GM12878 (cell line): ENCODE data around the gene PHKG2. TPM values are rescaled to one million over a fixed set of nuclear protein-coding genes. Genes with fewer than 3 reads are reported as not detected.

Source experiments
- ATAC-seq: fragments of 200-7000 bp; cut with Tn5 transposase; 3 replicates; pipeline ENCODE4 v1.9.1; 2020; ENCODE audit warnings: mild to moderate bottlenecking, moderate library complexity
- BruUV-seq: library from RNA; stranded (reverse); fragments of 400-500 nt; replicated peaks from 2 replicates; lab custom pipeline; 2021; lab: Mats Ljungman, UMichigan
- CTCF ChIA-PET: fragments of 300-600 bp; sonication (Branson Sonifier 250); formaldehyde crosslinking; extraction: SDS; loops from one replicate; lab custom pipeline; 2021; ENCODE audit warnings: inconsistent platforms; lab: Yijun Ruan, JAX
- POLR2A ChIA-PET: fragments of 350-600 bp; formaldehyde crosslinking; extraction: SDS; loops from one replicate; lab custom pipeline; 2021; ENCODE audit warnings: inconsistent platforms; lab: Charles Lee
- RAD21 ChIA-PET: fragments of 300-600 bp; sonication (Branson Sonifier 250); formaldehyde crosslinking; loops from one replicate; lab custom pipeline; 2023; ENCODE audit warnings: antibody characterized with exemption; ENCODE audit not compliant: unreplicated experiment; lab: Charles Lee
- SMC1A ChIA-PET: fragments of 300-600 bp; sonication (Branson Sonifier 250); formaldehyde crosslinking; loops from one replicate; lab custom pipeline; 2023; ENCODE audit not compliant: unreplicated experiment, uncharacterized antibody; lab: Charles Lee
- DNase-seq: peaks from one replicate; pipeline ENCODE4 v3.0.0-alpha.2; 2011; ENCODE audit warnings: low read depth, low spot score
- FAIRE-seq: peaks from 3 replicates; lab custom pipeline; 2011; peaks lifted over from hg19 to GRCh38; lab: Jason Lieb, UNC
- H2AFZ ChIP-seq: 2 replicates; pipeline ENCODE4 v1.6.0; 2011; ENCODE audit warnings: low read depth, low read length, control low read depth; ENCODE audit not compliant: control insufficient read depth
- H3K27ac ChIP-seq: 2 replicates; pipeline ENCODE4 v1.5.1; 2011; ENCODE audit warnings: control low read depth; ENCODE audit not compliant: control insufficient read depth, insufficient read depth
- H3K27me3 ChIP-seq, 2 experiments: replicated peaks in 1 of 2; 2 replicates each; pipeline versions ENCODE4 v1.6.0 to v1.6.1; 2011; ENCODE audit warnings: low read length in 1 of 2; ENCODE audit not compliant: control insufficient read depth in 2 of 2, insufficient read depth in 2 of 2
- H3K36me3 ChIP-seq, 2 experiments: 2 replicates each; pipeline ENCODE4 v1.5.1; 2011; ENCODE audit warnings: low read length in 1 of 2; ENCODE audit not compliant: control insufficient read depth in 2 of 2, insufficient read depth in 2 of 2
- H3K4me1 ChIP-seq: 2 replicates; pipeline ENCODE4 v1.6.1; 2011; ENCODE audit warnings: mild to moderate bottlenecking, low read length, moderate library complexity, mixed read lengths; ENCODE audit not compliant: control insufficient read depth, insufficient read depth
- H3K4me2 ChIP-seq: 2 replicates; pipeline ENCODE4 v1.6.0; 2011; ENCODE audit warnings: control low read depth; ENCODE audit not compliant: control insufficient read depth, insufficient read depth
- H3K4me3 ChIP-seq: fragments of 200-600 bp; sonication (generic); 2 replicates; pipeline ENCODE4 v1.5.1; 2016
- H3K79me2 ChIP-seq: 2 replicates; pipeline ENCODE4 v1.6.0; 2011; ENCODE audit warnings: low read length; ENCODE audit not compliant: control insufficient read depth, insufficient read depth
- H3K9ac ChIP-seq: 2 replicates; pipeline ENCODE4 v1.8.0; 2011; ENCODE audit warnings: low read length, control low read depth, mixed read lengths; ENCODE audit not compliant: control insufficient read depth, insufficient read depth
- H3K9me3 ChIP-seq: replicated peaks from 3 replicates; pipeline ENCODE4 v1.5.1; 2011; ENCODE audit warnings: mild to moderate bottlenecking, low read length; ENCODE audit not compliant: control insufficient read depth, insufficient read depth
- H4K20me1 ChIP-seq: 2 replicates; pipeline ENCODE4 v1.6.0; 2011; ENCODE audit not compliant: control insufficient read depth, insufficient read depth
- HDAC6 ChIP-seq: fragments of 200-600 bp; sonication (generic); IDR thresholded peaks from one replicate; pipeline ENCODE4 v1.8.0; 2017; ENCODE audit warnings: antibody characterized with exemption; ENCODE audit not compliant: unreplicated experiment
- WGBS: methylation state at CpG from one replicate; pipeline ENCODE4 v1.1.6; 2016; ENCODE audit warnings: low lambda C conversion rate; ENCODE audit not compliant: insufficient replicate concordance, insufficient coverage; ENCODE audit errors: missing lambda C conversion rate; 5-methylcytosine and 5-hydroxymethylcytosine counted together
- in situ Hi-C: fragments of 300-500 bp; cut with MboI; formaldehyde crosslinking; loops from 9 replicates; pipeline ENCODE4 v1.14.3; 2018; ENCODE audit warnings: mixed read lengths
- intact Hi-C: fragments of 100-400 bp; cut with micrococcal nuclease; formaldehyde crosslinking; loops from one replicate; pipeline ENCODE4 v1.14.2; 2022; ENCODE audit not compliant: unreplicated experiment
- polyA plus RNA-seq, 11 experiments: library from polyadenylated mRNA; depleted of rRNA in 4 of 11; unstranded in 6 of 11; stranded (reverse) in 5 of 11; fragments of >200 nt; fragmentation: Nextera tagmentation in 4 of 11; fragmentation: Illumina TruSeq in 1 of 11; extraction: Ambion mirVana in 4 of 11; extraction: Trizol in 1 of 11; gene quantifications; 1 replicate in 1 of 11; 2 replicates in 10 of 11; pipeline versions ENCODE4 v1.2.1 to v1.2.3, GENCODE V29; 2011 to 2016; ENCODE audit warnings: inconsistent platforms in 2 of 11, missing spikeins in 2 of 11, low read depth in 1 of 11
- total RNA-seq, 4 experiments: library from RNA; depleted of rRNA in 3 of 4; stranded (reverse); fragments of >200 nt in 3 of 4; fragmentation: Illumina TruSeq in 1 of 4; extraction: Trizol in 1 of 4; gene quantifications; 2 replicates each; pipeline versions ENCODE4 v1.2.1 to v1.2.3, GENCODE V29; 2013 to 2021
- TF ChIP-seq, protein P1 (sequence below): IDR thresholded peaks from 2 replicates; pipeline ENCODE4 v1.6.1; 2011; ENCODE audit warnings: borderline replicate concordance, low read depth, mild to moderate bottlenecking, moderate library complexity, mixed read lengths, low read length; ENCODE audit not compliant: insufficient read depth; ENCODE audit errors: extremely low read length
- TF ChIP-seq, protein P2 (sequence below): fragments of 450-650 bp; formaldehyde crosslinking; IDR thresholded peaks from 2 replicates; pipeline ENCODE4 v1.4.0; 2020; ENCODE audit warnings: mild to moderate bottlenecking, moderate library complexity
- TF ChIP-seq, protein P3 (sequence below): IDR thresholded peaks from 2 replicates; pipeline ENCODE4 v1.6.1; 2012; ENCODE audit warnings: improper control_type of control experiment, low read depth, low read length; ENCODE audit not compliant: insufficient replicate concordance

PHKG2 gene
- total and polyA plus RNA-seq, 10 of the 15 experiments (the other 5 are each of a cell fraction or from before 2014, with no cell fraction given) = 5.2 to 50.1 (median 37.2) TPM

DNA sequence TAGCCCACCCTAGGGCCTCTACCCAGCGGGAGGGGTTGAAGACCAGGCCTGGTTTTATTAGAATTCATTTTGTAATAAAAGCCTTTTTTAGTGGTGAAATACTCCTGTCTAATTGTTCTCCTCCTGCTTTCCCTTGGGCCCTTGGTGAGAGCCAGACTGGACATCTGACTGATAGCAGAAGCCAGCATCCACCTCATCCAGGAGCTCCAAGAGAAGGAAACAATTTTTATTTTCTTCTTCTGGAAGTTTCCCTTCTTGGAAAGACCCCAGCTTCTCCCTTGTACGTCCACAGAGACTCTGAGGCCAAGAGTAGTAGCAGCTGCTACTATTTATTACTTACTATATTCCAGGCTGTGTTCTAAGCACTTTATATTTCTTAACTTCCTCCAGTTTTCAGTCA is 4.0 kb upstream of the PHKG2 start:
- intact Hi-C loops (no loop called here), in situ Hi-C loops (no loop called here)
- ChIA-PET CTCF (no interaction called here), POLR2A (no interaction called here), SMC1A (interaction anchor here (1.0 kb wide), 1 partner anchor 157 kb away, joined by 3 read pairs; no protein-coding TSS in a partner anchor), RAD21 (no interaction called here)
- H2AFZ ChIP-seq = no peak overlapping the region
- H3K27me3 ChIP-seq = no peaks in the 10 kb centered on the region
- no peak overlapping the region for H3K4me2 ChIP-seq
- no TSS peak for BruUV-seq
- DNase-seq (no peak), FAIRE-seq (no peak), ATAC-seq (no peak)
- 100% methylated on average over 2 of the region's 2 CpGs for WGBS
- TF ChIP-seq, protein P1, sequence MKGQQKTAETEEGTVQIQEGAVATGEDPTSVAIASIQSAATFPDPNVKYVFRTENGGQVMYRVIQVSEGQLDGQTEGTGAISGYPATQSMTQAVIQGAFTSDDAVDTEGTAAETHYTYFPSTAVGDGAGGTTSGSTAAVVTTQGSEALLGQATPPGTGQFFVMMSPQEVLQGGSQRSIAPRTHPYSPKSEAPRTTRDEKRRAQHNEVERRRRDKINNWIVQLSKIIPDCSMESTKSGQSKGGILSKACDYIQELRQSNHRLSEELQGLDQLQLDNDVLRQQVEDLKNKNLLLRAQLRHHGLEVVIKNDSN = no peak
- TF ChIP-seq, protein P2, sequence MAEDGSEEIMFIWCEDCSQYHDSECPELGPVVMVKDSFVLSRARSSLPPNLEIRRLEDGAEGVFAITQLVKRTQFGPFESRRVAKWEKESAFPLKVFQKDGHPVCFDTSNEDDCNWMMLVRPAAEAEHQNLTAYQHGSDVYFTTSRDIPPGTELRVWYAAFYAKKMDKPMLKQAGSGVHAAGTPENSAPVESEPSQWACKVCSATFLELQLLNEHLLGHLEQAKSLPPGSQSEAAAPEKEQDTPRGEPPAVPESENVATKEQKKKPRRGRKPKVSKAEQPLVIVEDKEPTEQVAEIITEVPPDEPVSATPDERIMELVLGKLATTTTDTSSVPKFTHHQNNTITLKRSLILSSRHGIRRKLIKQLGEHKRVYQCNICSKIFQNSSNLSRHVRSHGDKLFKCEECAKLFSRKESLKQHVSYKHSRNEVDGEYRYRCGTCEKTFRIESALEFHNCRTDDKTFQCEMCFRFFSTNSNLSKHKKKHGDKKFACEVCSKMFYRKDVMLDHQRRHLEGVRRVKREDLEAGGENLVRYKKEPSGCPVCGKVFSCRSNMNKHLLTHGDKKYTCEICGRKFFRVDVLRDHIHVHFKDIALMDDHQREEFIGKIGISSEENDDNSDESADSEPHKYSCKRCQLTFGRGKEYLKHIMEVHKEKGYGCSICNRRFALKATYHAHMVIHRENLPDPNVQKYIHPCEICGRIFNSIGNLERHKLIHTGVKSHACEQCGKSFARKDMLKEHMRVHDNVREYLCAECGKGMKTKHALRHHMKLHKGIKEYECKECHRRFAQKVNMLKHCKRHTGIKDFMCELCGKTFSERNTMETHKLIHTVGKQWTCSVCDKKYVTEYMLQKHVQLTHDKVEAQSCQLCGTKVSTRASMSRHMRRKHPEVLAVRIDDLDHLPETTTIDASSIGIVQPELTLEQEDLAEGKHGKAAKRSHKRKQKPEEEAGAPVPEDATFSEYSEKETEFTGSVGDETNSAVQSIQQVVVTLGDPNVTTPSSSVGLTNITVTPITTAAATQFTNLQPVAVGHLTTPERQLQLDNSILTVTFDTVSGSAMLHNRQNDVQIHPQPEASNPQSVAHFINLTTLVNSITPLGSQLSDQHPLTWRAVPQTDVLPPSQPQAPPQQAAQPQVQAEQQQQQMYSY (CRISPR knock-in tag) = no peak
- TF ChIP-seq HDAC6 = no peak
- TF ChIP-seq, protein P3, sequence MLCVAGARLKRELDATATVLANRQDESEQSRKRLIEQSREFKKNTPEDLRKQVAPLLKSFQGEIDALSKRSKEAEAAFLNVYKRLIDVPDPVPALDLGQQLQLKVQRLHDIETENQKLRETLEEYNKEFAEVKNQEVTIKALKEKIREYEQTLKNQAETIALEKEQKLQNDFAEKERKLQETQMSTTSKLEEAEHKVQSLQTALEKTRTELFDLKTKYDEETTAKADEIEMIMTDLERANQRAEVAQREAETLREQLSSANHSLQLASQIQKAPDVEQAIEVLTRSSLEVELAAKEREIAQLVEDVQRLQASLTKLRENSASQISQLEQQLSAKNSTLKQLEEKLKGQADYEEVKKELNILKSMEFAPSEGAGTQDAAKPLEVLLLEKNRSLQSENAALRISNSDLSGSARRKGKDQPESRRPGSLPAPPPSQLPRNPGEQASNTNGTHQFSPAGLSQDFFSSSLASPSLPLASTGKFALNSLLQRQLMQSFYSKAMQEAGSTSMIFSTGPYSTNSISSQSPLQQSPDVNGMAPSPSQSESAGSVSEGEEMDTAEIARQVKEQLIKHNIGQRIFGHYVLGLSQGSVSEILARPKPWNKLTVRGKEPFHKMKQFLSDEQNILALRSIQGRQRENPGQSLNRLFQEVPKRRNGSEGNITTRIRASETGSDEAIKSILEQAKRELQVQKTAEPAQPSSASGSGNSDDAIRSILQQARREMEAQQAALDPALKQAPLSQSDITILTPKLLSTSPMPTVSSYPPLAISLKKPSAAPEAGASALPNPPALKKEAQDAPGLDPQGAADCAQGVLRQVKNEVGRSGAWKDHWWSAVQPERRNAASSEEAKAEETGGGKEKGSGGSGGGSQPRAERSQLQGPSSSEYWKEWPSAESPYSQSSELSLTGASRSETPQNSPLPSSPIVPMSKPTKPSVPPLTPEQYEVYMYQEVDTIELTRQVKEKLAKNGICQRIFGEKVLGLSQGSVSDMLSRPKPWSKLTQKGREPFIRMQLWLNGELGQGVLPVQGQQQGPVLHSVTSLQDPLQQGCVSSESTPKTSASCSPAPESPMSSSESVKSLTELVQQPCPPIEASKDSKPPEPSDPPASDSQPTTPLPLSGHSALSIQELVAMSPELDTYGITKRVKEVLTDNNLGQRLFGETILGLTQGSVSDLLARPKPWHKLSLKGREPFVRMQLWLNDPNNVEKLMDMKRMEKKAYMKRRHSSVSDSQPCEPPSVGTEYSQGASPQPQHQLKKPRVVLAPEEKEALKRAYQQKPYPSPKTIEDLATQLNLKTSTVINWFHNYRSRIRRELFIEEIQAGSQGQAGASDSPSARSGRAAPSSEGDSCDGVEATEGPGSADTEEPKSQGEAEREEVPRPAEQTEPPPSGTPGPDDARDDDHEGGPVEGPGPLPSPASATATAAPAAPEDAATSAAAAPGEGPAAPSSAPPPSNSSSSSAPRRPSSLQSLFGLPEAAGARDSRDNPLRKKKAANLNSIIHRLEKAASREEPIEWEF = no peak
- peaks cover 2 to 10% of the 10 kb centered on the region in 2 experiments; a peak in 2 of 4 replicates for H3K36me3 ChIP-seq
- no peak overlapping the region for H3K9ac ChIP-seq
- no peak overlapping the region for H3K4me3 ChIP-seq
- no peaks in the 10 kb centered on the region; the same call in 1 of the 2 replicates for H4K20me1 ChIP-seq
- no peaks in the 10 kb centered on the region for H3K9me3 ChIP-seq
- H3K27ac ChIP-seq = no peak overlapping the region
- peaks cover 5% of the 10 kb centered on the region for H3K79me2 ChIP-seq
- H3K4me1 ChIP-seq = peaks cover 3% of the 10 kb centered on the region
